GM13977 (cell line): ENCODE results near the gene HDAC6.
"Not testable (repeated sequence)": the region's sequence is repeated elsewhere in the genome, so short reads cannot be mapped to it uniquely, and the experiment has no call there.

ENCODE experiments used
- DNase-seq: peaks from one replicate; pipeline ENCODE4 v3.0.0; 2012; ENCODE audit warnings: low spot score
- in situ Hi-C: fragments of 300-500 bp; cut with MboI; formaldehyde crosslinking; loops from one replicate; pipeline ENCODE4 v1.12.0; 2022; ENCODE audit warnings: low sequenced_read_pairs, low pct_unique_long_range_greater_than_20kb, mixed read lengths, inconsistent platforms; ENCODE audit not compliant: unreplicated experiment
- TF ChIP-seq, protein P1 (sequence below): IDR thresholded peaks from 2 replicates; pipeline ENCODE4 v1.5.1; 2012; ENCODE audit warnings: mild to moderate bottlenecking, control low read depth; ENCODE audit not compliant: insufficient read depth; ENCODE audit errors: extremely low read depth, missing control alignments

Gene HDAC6

DNA sequence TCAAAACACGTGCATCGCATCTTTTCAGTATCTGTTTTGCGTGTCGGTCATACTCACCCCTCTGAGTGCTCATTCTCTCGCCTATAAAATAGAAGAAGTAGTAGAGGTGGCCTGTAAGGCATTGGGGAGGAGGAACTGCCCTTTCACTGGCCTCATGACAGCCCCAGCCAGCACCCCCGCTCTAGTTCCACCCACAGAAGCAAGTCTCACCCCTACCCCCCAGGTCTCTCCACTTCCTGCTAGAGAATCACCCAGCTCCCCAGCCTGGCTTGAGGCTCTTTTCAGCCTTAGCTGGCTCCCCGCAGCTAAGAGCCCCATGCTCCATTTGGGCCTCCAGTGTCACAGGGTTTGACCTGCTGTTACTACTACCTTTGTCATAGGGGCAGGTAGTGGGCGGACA is 11.8 kb downstream of the HDAC6 start:
- no peak for DNase-seq
- in situ Hi-C loops: no loop called here
- TF ChIP-seq, protein P1, sequence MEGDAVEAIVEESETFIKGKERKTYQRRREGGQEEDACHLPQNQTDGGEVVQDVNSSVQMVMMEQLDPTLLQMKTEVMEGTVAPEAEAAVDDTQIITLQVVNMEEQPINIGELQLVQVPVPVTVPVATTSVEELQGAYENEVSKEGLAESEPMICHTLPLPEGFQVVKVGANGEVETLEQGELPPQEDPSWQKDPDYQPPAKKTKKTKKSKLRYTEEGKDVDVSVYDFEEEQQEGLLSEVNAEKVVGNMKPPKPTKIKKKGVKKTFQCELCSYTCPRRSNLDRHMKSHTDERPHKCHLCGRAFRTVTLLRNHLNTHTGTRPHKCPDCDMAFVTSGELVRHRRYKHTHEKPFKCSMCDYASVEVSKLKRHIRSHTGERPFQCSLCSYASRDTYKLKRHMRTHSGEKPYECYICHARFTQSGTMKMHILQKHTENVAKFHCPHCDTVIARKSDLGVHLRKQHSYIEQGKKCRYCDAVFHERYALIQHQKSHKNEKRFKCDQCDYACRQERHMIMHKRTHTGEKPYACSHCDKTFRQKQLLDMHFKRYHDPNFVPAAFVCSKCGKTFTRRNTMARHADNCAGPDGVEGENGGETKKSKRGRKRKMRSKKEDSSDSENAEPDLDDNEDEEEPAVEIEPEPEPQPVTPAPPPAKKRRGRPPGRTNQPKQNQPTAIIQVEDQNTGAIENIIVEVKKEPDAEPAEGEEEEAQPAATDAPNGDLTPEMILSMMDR: no peak

- no peak for DNase-seq
- in situ Hi-C loops: no loop called here
- TF ChIP-seq, protein P1: no peak
Measured at GRCh38 chrX:48814722-48815121, 12.9 kb downstream of the HDAC6 start.

DNA sequence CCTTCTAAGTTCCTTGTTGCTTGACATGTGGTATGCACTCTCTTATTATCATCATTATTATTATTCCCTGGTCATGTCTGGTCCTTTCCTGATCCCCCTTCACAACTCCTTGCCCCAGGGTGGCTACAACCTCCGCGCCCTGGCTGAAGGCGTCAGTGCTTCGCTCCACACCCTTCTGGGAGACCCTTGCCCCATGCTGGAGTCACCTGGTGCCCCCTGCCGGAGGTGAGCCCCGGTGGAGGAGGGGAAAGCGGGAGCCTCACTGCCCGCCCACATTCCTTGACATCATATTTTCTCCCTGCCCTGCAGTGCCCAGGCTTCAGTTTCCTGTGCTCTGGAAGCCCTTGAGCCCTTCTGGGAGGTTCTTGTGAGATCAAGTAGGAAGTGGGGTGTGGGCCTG is 13.4 kb downstream of the HDAC6 start:
- in situ Hi-C loops: no loop called here
- TF ChIP-seq, protein P1: no peak
- DNase-seq: no peak

DNA sequence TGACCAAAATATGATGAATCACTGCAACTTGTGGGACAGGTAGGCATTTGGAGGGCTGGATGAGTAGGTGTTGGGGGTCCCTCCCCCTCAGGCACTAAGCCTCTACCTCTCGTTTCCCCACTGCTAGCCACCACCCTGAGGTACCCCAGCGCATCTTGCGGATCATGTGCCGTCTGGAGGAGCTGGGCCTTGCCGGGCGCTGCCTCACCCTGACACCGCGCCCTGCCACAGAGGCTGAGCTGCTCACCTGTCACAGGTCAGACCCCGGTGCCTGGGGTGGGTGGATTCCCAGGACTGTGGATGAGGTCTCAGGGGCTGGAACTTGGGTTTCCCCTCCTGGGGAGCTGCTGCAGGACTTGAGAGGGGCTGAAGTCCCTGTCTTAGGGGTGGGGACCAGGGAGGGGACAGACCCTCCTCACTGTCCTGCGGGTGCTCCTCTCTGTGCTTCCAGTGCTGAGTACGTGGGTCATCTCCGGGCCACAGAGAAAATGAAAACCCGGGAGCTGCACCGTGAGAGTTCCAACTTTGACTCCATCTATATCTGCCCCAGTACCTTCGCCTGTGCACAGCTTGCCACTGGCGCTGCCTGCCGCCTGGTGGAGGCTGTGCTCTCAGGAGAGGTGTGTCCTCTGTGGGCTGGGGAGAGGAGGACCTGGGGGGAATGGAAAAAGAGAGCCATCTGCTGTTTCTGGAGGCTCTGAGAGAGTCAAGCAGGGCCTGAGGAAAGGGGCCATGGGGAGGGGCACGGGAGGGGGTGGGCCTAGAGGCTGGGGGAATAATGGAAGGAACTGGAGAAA is 14.3 kb downstream of the HDAC6 start:
- no peak for DNase-seq
- TF ChIP-seq, protein P1: no peak
- in situ Hi-C loops: no loop called here

DNA sequence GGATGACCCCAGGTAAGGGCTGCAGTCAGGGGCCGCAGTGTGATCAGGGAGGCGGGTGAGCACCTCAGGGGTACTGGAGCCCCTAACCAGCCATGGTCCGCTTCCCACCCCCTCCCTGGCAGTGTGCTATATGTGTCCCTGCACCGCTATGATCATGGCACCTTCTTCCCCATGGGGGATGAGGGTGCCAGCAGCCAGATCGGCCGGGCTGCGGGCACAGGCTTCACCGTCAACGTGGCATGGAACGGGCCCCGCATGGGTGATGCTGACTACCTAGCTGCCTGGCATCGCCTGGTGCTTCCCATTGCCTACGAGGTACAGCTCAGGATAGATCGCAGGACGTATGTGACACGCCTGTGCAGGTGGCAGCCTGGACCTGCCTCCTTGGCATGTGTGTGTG is 16.2 kb downstream of the HDAC6 start:
- in situ Hi-C loops: no loop called here
- no peak for DNase-seq
- TF ChIP-seq, protein P1: no peak

DNA sequence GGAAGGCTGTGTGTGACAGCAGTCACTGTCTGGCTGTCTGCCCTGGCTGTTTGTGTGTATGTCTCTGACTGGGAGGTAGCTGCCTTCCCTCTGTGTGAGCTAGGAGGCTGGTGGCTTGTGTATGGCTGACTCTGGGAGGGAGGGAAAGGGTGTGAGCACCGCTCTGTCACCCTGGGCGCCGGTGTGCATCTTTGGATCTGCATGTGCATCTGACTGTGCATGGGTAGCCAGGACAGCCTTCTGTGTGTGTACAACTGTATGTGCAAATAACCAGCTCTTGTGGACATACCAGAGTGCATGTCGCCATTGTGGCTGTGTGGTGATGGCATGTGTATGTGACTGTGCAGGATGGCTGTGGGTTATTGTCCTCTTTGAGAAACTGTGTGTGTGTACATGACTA is 17.0 kb downstream of the HDAC6 start:
- DNase-seq: no peak
- TF ChIP-seq, protein P1: no peak
- in situ Hi-C loops: no loop called here

GRCh38 chrX:48819394-48819793 is 17.5 kb downstream of the HDAC6 start:
- DNase-seq, in situ Hi-C loops: not testable (repeated sequence)
